ENCODE measurements around the gene TRNP1.

GRCh38 chr1:26951821-26952497, 41.5 kb upstream of the TRNP1 start:
- TF ChIP-seq CTCF (IDR thresholded peaks at IDR 0.05) = no peak
- TF ChIP-seq POLR2A (IDR thresholded peaks at IDR 0.05) = no peak
